Measurements from ENCODE around the gene LRFN5.

DNA sequence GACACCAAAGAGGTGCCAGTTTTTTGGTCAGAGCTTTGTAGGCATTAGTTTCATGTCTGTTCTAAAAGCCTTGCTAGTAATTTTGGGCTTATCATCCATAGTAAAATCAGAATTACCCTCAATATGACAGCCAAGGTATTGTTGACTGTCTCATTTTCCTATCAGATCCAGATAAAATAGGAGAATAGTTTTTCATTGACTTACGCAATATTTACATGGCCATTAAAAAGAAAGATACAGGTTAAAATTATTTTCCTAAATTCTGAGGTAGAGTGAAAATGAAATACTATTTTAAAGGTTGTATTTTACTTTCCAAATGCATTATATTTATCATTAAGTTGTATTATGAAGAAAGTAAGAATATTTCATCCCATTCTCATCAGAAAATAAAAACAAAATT is 203.7 kb downstream of the LRFN5 start:
- no peak for TF ChIP-seq EZH2phosphoT487 (IDR thresholded peaks at IDR 0.05; ENCODE audit: low read length)
- TF ChIP-seq, protein P1, sequence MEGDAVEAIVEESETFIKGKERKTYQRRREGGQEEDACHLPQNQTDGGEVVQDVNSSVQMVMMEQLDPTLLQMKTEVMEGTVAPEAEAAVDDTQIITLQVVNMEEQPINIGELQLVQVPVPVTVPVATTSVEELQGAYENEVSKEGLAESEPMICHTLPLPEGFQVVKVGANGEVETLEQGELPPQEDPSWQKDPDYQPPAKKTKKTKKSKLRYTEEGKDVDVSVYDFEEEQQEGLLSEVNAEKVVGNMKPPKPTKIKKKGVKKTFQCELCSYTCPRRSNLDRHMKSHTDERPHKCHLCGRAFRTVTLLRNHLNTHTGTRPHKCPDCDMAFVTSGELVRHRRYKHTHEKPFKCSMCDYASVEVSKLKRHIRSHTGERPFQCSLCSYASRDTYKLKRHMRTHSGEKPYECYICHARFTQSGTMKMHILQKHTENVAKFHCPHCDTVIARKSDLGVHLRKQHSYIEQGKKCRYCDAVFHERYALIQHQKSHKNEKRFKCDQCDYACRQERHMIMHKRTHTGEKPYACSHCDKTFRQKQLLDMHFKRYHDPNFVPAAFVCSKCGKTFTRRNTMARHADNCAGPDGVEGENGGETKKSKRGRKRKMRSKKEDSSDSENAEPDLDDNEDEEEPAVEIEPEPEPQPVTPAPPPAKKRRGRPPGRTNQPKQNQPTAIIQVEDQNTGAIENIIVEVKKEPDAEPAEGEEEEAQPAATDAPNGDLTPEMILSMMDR (IDR thresholded peaks at IDR 0.05; ENCODE audit: low read length), result no peak
- no peak for TF ChIP-seq EZH2 (optimal IDR thresholded peaks at IDR 0.05; ENCODE audit: low read depth, low read length)

Data from MM.1S (cell line).